GM12878 (cell line): ENCODE results near the gene MX1. TPM values are rescaled to one million over a fixed set of nuclear protein-coding genes. Genes with fewer than 3 reads are reported as not detected.

Experiments
- ATAC-seq: fragments of 200-7000 bp; cut with Tn5 transposase; 3 replicates; pipeline ENCODE4 v1.9.1; 2020; ENCODE audit warnings: mild to moderate bottlenecking, moderate library complexity
- BruUV-seq: library from RNA; stranded (reverse); fragments of 400-500 nt; replicated peaks from 2 replicates; lab custom pipeline; 2021; lab: Mats Ljungman, UMichigan
- CTCF ChIA-PET: fragments of 300-600 bp; sonication (Branson Sonifier 250); formaldehyde crosslinking; extraction: SDS; loops from one replicate; lab custom pipeline; 2021; ENCODE audit warnings: inconsistent platforms; lab: Yijun Ruan, JAX
- POLR2A ChIA-PET: fragments of 350-600 bp; formaldehyde crosslinking; extraction: SDS; loops from one replicate; lab custom pipeline; 2021; ENCODE audit warnings: inconsistent platforms; lab: Charles Lee
- RAD21 ChIA-PET: fragments of 300-600 bp; sonication (Branson Sonifier 250); formaldehyde crosslinking; loops from one replicate; lab custom pipeline; 2023; ENCODE audit warnings: antibody characterized with exemption; ENCODE audit not compliant: unreplicated experiment; lab: Charles Lee
- SMC1A ChIA-PET: fragments of 300-600 bp; sonication (Branson Sonifier 250); formaldehyde crosslinking; loops from one replicate; lab custom pipeline; 2023; ENCODE audit not compliant: unreplicated experiment, uncharacterized antibody; lab: Charles Lee
- DNase-seq: peaks from one replicate; pipeline ENCODE4 v3.0.0-alpha.2; 2011; ENCODE audit warnings: low read depth, low spot score
- FAIRE-seq: peaks from 3 replicates; lab custom pipeline; 2011; peaks lifted over from hg19 to GRCh38; lab: Jason Lieb, UNC
- H2AFZ ChIP-seq: 2 replicates; pipeline ENCODE4 v1.6.0; 2011; ENCODE audit warnings: low read depth, low read length, control low read depth; ENCODE audit not compliant: control insufficient read depth
- H3K27ac ChIP-seq: 2 replicates; pipeline ENCODE4 v1.5.1; 2011; ENCODE audit warnings: control low read depth; ENCODE audit not compliant: control insufficient read depth, insufficient read depth
- H3K27me3 ChIP-seq, 2 experiments: replicated peaks in 1 of 2; 2 replicates each; pipeline versions ENCODE4 v1.6.0 to v1.6.1; 2011; ENCODE audit warnings: low read length in 1 of 2; ENCODE audit not compliant: control insufficient read depth in 2 of 2, insufficient read depth in 2 of 2
- H3K36me3 ChIP-seq, 2 experiments: 2 replicates each; pipeline ENCODE4 v1.5.1; 2011; ENCODE audit warnings: low read length in 1 of 2; ENCODE audit not compliant: control insufficient read depth in 2 of 2, insufficient read depth in 2 of 2
- H3K4me1 ChIP-seq: 2 replicates; pipeline ENCODE4 v1.6.1; 2011; ENCODE audit warnings: mild to moderate bottlenecking, low read length, moderate library complexity, mixed read lengths; ENCODE audit not compliant: control insufficient read depth, insufficient read depth
- H3K4me2 ChIP-seq: 2 replicates; pipeline ENCODE4 v1.6.0; 2011; ENCODE audit warnings: control low read depth; ENCODE audit not compliant: control insufficient read depth, insufficient read depth
- H3K4me3 ChIP-seq: fragments of 200-600 bp; sonication (generic); 2 replicates; pipeline ENCODE4 v1.5.1; 2016
- H3K79me2 ChIP-seq: 2 replicates; pipeline ENCODE4 v1.6.0; 2011; ENCODE audit warnings: low read length; ENCODE audit not compliant: control insufficient read depth, insufficient read depth
- H3K9ac ChIP-seq: 2 replicates; pipeline ENCODE4 v1.8.0; 2011; ENCODE audit warnings: low read length, control low read depth, mixed read lengths; ENCODE audit not compliant: control insufficient read depth, insufficient read depth
- H3K9me3 ChIP-seq: replicated peaks from 3 replicates; pipeline ENCODE4 v1.5.1; 2011; ENCODE audit warnings: mild to moderate bottlenecking, low read length; ENCODE audit not compliant: control insufficient read depth, insufficient read depth
- H4K20me1 ChIP-seq: 2 replicates; pipeline ENCODE4 v1.6.0; 2011; ENCODE audit not compliant: control insufficient read depth, insufficient read depth
- CREM ChIP-seq: IDR thresholded peaks from 2 replicates; pipeline ENCODE4 v1.6.1; 2014; ENCODE audit warnings: antibody characterized with exemption, low read depth
- E4F1 ChIP-seq: fragments of 450-650 bp; IDR thresholded peaks from 2 replicates; pipeline ENCODE4 v1.6.1; 2018; ENCODE audit warnings: borderline replicate concordance, mild to moderate bottlenecking; ENCODE audit not compliant: partially characterized antibody
- HDAC6 ChIP-seq: fragments of 200-600 bp; sonication (generic); IDR thresholded peaks from one replicate; pipeline ENCODE4 v1.8.0; 2017; ENCODE audit warnings: antibody characterized with exemption; ENCODE audit not compliant: unreplicated experiment
- NR2F1 ChIP-seq: fragments of 450-650 bp; conservative IDR thresholded peaks from 2 replicates; pipeline ENCODE4 v1.6.1; 2017; ENCODE audit warnings: mild to moderate bottlenecking
- POLR2A ChIP-seq: IDR thresholded peaks from 2 replicates; pipeline ENCODE4 v1.6.1; 2011; ENCODE audit warnings: low read depth, mild to moderate bottlenecking, low read length
- POLR2AphosphoS5 ChIP-seq: IDR thresholded peaks from 2 replicates; pipeline ENCODE4 v1.6.1; 2011; ENCODE audit warnings: mild to moderate bottlenecking, low read length, inconsistent platforms
- WGBS: methylation state at CpG from one replicate; pipeline ENCODE4 v1.1.6; 2016; ENCODE audit warnings: low lambda C conversion rate; ENCODE audit not compliant: insufficient replicate concordance, insufficient coverage; ENCODE audit errors: missing lambda C conversion rate; 5-methylcytosine and 5-hydroxymethylcytosine counted together
- in situ Hi-C: fragments of 300-500 bp; cut with MboI; formaldehyde crosslinking; loops from 9 replicates; pipeline ENCODE4 v1.14.3; 2018; ENCODE audit warnings: mixed read lengths
- intact Hi-C: fragments of 100-400 bp; cut with micrococcal nuclease; formaldehyde crosslinking; loops from one replicate; pipeline ENCODE4 v1.14.2; 2022; ENCODE audit not compliant: unreplicated experiment
- polyA plus RNA-seq, 11 experiments: library from polyadenylated mRNA; depleted of rRNA in 4 of 11; unstranded in 6 of 11; stranded (reverse) in 5 of 11; fragments of >200 nt; fragmentation: Nextera tagmentation in 4 of 11; fragmentation: Illumina TruSeq in 1 of 11; extraction: Ambion mirVana in 4 of 11; extraction: Trizol in 1 of 11; gene quantifications; 1 replicate in 1 of 11; 2 replicates in 10 of 11; pipeline versions ENCODE4 v1.2.1 to v1.2.3, GENCODE V29; 2011 to 2016; ENCODE audit warnings: inconsistent platforms in 2 of 11, missing spikeins in 2 of 11, low read depth in 1 of 11
- total RNA-seq, 4 experiments: library from RNA; depleted of rRNA in 3 of 4; stranded (reverse); fragments of >200 nt in 3 of 4; fragmentation: Illumina TruSeq in 1 of 4; extraction: Trizol in 1 of 4; gene quantifications; 2 replicates each; pipeline versions ENCODE4 v1.2.1 to v1.2.3, GENCODE V29; 2013 to 2021

MX1 gene
- total and polyA plus RNA-seq, 10 of the 15 experiments (the other 5 are each of a cell fraction or from before 2014, with no cell fraction given), result 75.9 to 385 (median 302) TPM

- ATAC-seq, result no peak
- peak; percentile 57 for TF ChIP-seq POLR2A
- peak; percentile 33 for TF ChIP-seq POLR2AphosphoS5
- no peak for TF ChIP-seq NR2F1
- TF ChIP-seq HDAC6, result no peak
- no peak for TF ChIP-seq E4F1
- no peak for TF ChIP-seq CREM
- 85% methylated on average over 13 of the region's 13 CpGs for WGBS
Observed at GRCh38 chr21:41444703-41445464, 18.8 kb downstream of the MX1 start.

More at GRCh38 chr21:41444703-41445464, 18.8 kb downstream of the MX1 start:
- POLR2A ChIA-PET, result no interaction called here
- no peak overlapping the region for H3K4me3 ChIP-seq
- H3K4me2 ChIP-seq, result no peak overlapping the region
- H4K20me1 ChIP-seq, result peaks cover 4% of the 10 kb centered on the region
- peaks cover 28 to 81% of the 10 kb centered on the region in 2 experiments for H3K36me3 ChIP-seq
- intact Hi-C loops (no loop called here), in situ Hi-C loops (no loop called here)
- FAIRE-seq (no peak), DNase-seq (no peak)
- no peak overlapping the region for H3K27ac ChIP-seq
- SMC1A ChIA-PET, result interaction anchor here (0.7 kb wide), 2 partner anchors 14 to 34 kb away, joined by 3 read pairs; no protein-coding TSS in a partner anchor
- RAD21 ChIA-PET, result interaction anchor here (0.6 kb wide), 1 partner anchor 10 kb away, joined by 3 read pairs; no protein-coding TSS in a partner anchor
- H3K79me2 ChIP-seq, result no peaks in the 10 kb centered on the region; the same call in none of the 2 replicates
- H3K27me3 ChIP-seq, result no peaks in the 10 kb centered on the region
- no peak overlapping the region for H2AFZ ChIP-seq
- no peaks in the 10 kb centered on the region for H3K9me3 ChIP-seq
- CTCF ChIA-PET, result interaction anchor here (1.0 to 2.3 kb wide), 3 partner anchors 33 to 76 kb away, joined by 3 to 12 read pairs (median 5); no protein-coding TSS in a partner anchor
- BruUV-seq, result no TSS peak
- H3K9ac ChIP-seq, result no peak overlapping the region
- H3K4me1 ChIP-seq, result no peaks in the 10 kb centered on the region
